TTC549 (cell line): ENCODE measurements around the gene TSHZ3.

Experiments
- FAIRE-seq: peaks from 2 replicates; lab custom pipeline; 2012; peaks lifted over from hg19 to GRCh38; lab: Jason Lieb, UNC

Gene TSHZ3

DNA sequence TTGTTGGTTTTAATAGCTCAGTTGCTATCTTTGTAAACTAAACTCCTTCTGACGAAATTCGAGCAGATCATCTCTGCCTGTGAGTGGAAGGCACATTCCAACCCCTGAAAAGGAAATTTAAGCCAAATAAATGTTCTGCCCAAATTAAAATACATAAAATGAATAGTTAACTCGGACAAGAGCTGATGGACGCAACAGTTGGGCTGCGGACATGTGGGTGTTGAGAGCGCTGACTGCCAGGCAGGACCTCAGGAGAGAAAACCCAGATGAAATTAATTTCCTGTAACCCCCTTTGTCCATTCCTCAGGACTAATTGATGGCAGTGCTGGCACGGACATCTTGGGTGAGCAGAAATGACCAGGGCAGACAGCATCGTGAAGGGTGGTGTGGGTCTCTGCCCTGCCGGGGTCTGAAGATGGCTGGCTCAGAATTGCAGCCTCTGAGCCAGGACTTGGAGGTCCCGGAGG, 86.5 kb downstream of the TSHZ3 start:
- no peak for FAIRE-seq

GRCh38 chr19:31261603-31262212, 87.5 kb downstream of the TSHZ3 start:
- no peak for FAIRE-seq

DNA sequence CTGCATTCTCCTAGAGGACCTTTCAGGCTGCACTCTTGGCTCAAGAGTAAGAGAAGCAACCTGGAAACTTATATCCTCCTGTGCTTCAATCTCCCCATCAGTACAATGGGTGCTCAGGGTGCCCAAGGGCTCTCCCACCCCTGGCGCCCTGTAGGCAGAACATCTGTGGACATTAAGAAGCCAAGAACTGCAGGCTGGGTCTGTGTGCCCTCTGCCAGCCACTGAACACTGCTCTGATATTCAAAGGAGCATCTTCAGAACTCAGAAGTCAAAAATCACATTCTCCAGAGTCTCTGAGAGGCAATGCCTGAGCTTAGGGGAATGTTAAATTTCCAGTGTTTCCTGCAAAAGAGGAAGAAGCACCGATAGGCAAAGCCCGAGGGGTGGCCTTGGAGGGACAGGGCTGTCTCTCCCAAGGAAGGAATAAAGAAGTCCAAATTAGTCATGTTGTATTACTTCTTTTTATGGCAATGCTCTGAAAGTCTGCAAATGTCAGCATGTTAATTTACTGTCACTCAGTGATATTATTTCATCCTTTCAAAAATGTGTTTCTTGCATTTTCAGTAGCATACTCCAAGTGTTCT, 88.1 kb downstream of the TSHZ3 start:
- no peak for FAIRE-seq

- FAIRE-seq, result no peak
Observed at GRCh38 chr19:31260171-31260933, 88.9 kb downstream of the TSHZ3 start.

GRCh38 chr19:31258211-31259052, 90.8 kb downstream of the TSHZ3 start:
- FAIRE-seq, result no peak

DNA sequence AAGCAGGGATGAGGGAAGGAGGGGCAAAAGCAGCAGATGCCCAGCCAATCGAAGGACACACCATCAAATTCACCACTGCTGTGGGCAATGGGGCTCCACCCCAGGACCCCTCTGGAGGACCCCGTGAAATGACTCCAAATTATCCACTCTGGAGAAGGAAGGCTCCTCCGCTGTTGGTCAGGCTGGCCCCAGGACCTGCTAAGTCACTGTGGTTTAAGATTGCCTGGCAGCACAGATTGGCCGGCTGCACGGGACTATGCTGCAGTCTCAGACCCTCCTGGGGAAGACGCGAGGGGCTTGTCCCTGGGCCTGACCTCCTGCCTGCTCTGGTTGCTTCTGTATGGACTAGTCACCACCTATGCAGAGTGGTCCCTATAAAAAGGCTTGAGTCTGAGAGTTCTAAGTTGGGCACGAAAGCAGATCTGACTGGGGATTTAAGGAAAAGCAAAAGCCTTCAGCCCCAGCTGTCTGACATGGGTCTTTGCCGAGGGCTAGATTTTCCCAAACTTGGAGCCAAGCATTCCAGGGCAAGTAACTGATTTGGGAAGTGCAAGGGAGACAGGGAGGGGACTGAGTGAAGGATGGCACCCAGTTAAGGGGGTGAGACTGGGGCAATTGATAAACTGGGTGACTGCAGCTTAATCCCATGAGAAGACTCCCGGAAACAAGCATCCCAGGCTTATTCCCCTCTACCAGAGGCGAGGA, 91.7 kb downstream of the TSHZ3 start:
- no peak for FAIRE-seq

GRCh38 chr19:31257025-31257424, 92.2 kb downstream of the TSHZ3 start:
- FAIRE-seq, result no peak

DNA sequence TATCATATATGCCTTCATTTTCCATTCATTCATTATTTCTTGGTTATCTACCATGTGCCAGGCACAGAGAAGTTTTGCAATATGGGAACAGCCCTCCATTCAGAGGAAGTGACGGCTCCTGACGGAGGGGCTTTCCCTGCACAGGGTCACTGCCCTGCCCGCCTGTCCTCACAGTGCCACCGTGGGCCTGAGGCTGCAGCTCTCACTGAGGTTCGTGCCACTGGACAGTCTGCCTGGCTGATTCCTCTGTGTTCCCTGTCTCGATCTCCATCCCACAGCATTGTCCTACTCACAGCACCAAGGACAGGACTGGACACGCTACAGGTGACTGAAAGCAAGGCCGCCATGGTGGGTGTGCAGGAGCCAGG, 92.7 kb downstream of the TSHZ3 start:
- FAIRE-seq, result no peak

DNA sequence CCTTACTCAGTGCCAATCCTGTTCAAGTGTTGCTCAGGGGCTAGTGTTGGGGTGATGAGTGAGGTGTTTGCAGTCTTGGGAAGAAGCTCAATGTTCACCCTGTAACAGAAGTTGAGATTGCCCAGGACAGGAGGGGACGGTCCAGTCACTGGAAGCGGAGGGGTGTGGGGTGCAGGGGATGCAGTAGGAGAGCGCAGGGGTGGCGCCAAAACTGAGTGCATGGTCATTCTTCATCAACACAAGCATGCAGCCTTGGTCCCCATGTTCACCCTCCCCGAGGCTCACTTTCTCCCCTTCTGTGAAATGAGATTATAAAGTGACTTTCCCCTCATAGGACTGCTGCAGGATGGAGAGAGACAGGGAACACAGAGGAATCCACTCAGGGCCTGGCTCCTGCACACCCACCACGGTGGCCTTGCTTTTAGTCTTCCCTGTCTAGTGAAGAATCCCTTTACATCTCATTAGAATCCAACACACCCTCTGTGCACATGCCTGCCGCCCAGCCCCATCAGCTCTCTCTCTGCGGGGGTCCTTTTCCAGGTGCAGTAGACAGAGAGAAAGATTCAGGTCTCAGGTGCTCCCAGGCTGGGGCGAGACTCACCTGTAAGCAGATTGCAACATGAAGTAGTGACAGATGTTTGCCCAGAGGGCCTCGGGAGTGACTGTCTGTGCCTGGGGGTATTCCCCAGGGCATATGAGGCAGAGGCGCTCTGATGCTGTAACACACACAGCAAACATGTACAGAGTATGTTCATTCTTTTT, 93.2 kb downstream of the TSHZ3 start:
- FAIRE-seq, result no peak

- FAIRE-seq, result no peak
Observed at GRCh38 chr19:31255174-31255799, 93.9 kb downstream of the TSHZ3 start.

- FAIRE-seq, result no peak
Observed at GRCh38 chr19:31254611-31255010, 94.6 kb downstream of the TSHZ3 start.

DNA sequence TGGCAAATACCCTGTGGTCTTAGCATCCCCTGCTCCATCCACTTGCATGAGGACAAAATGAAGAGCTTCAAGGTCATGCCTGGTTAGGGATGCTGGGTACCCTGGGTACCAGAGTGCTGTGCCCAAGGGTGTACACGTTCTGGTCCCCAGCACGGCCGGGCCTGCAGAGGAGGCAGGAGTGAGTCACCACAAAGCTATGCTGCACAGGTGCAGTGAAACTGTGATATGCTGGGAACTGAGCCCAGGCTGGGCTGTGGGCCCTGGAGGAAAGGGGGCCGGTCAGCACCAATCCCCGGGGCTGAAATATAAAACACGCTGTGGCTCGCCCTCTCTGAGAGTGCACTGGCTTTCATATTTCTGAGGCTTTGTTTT, 95.1 kb downstream of the TSHZ3 start:
- no peak for FAIRE-seq

DNA sequence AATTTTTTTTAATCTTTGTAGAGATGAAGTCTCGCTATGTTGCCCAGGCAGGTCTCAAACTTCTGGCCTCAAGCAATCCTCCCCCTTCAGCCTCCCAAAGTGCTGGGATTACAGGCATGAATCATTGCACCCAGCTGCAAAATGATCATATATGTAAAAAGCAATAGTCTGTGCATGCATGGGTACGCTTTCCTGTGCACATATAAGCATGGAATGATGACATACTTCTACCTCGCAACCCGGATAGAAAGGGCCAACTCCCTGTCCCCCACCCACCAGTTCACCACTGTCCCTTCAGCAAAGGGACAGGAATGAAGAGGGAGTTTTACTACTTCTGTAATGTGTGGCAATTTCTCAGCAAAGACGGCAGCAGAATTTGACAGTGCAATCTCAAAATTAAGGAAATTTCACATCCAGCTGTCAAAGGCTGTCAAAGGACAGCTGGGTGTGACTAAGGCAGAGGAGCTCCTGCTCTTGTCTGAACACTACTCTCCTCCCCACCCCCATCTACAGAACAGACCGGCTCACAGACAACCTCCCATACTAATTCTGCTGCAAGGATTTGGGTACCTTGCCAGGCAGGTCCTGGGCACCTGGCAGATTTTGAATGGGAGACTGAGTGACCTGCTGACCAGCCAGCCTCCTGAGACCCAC, 95.6 kb downstream of the TSHZ3 start:
- FAIRE-seq, result no peak

GRCh38 chr19:31252441-31252840, 96.8 kb downstream of the TSHZ3 start:
- no peak for FAIRE-seq

DNA sequence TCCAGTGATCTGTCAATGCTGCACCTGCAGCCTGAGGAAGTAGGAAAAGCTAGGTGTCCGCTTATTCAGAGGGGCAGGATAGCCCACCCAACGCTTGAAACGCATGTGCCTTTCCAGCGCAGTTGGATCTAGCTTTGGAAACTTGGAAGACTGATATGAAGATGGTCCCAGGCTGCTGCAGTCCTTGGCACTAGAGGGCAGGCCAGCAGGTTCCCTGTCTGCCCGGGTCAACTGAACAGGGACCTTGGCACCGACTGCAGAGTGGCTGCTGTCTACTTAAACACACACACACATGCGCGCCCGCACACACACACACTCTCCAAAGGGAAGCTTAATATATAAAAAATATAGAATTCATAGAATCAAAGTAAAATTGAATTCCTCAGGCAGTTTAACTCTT, 100.0 kb downstream of the TSHZ3 start:
- no peak for FAIRE-seq

DNA sequence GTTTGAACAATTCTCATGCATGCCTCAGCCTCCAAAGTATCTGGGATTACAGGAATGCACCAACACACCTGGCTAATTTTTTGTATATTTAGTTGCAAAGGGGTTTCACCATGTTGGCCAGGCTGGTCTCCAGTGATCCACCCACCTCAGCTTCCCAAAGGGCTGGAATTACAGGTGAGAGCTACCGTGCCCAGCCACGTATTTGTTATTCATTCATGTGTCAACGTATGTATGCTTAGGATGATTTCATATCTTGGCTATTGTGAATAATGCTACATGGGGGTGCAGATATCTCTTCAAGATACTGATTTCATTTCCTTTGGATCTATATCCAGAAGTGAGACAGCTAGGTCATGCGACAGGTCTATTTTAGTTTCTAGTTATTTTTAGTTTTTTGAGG, 113.4 kb downstream of the TSHZ3 start:
- FAIRE-seq, result no peak

DNA sequence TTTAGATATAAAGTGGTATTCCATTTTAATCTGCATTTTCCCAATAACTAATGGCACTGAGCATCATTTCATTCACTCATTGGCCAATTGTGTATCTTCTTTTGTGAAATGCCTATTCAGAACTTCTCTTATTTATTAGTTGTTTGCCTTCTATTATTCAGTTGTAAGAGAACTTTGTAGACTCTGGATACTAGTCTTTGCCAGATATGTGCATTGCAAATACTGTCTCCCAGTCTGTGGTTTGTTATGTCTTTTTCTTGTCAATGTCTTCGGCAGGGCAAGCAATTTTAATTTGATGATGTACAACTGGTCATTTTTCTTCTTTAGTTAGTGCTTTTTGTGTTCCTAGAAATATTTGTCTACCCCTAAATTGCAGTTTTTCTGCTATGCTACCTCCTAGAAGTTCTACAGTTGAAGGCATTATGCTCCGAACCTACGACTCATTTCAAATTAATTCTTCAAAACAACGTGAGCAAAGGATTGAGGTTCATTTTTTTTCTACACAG, 115.9 kb downstream of the TSHZ3 start:
- no peak for FAIRE-seq

DNA sequence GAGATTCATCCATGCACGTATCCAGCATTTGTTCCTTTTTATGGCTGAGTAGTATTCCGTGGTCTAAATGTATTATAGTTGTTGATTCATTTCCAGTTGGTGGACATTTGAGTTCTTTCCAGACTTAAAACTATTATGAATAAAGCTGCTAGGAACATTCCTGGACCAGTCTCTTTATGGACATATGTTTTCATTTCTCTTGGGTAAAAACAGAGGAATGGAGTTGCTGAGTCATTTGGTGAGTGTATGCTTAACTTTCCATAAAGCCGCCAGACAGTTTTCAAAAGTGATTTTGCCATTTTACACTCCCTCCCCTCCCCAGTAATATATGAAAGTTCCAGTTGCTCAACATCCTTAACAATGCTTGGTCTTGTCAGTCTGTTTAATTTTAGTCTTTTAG, 116.4 kb downstream of the TSHZ3 start:
- FAIRE-seq, result no peak

DNA sequence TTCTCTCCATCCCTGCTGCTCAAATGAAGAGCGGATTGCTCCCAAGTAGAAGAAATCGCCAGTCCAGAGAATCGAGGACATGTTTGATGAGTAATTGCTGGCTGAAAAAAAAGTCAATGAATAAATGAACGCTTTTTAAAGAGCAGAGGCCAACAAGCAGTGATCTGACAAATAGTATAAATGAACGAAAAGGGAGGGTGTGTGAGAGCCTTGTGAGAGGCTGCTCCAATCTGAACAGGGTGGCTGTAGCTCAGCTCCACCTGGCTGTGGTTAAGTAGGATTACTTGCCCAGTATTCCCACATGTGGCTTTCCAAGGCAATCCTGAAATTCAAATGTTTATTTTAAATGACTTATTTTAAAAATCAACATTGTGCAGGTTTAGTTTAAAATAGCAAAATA, 117.1 kb downstream of the TSHZ3 start:
- FAIRE-seq, result no peak

GRCh38 chr19:31231237-31231636, 118.0 kb downstream of the TSHZ3 start:
- FAIRE-seq, result no peak
